ENCODE results near the gene PCSK2.
"Not testable (repeated sequence)": the region's sequence is repeated elsewhere in the genome, so short reads cannot be mapped to it uniquely, and the experiment has no call there.

The PCSK2 gene

GRCh38 chr20:17202673-17203072, 24.2 kb upstream of the PCSK2 start:
- DNase-seq (ENCODE audit: low read depth): no peak
- in situ Hi-C loops (cut with HindIII; ENCODE audit: low sequenced_read_pairs): no loop called here
- no peak overlapping the region for H3K4me3 ChIP-seq (ENCODE audit: low read depth, low read length)
- no peak for TF ChIP-seq CTCF (IDR thresholded peaks at IDR 0.05; ENCODE audit: low read depth, low read length, missing control alignments)

- DNase-seq (ENCODE audit: low read depth): no peak
- TF ChIP-seq CTCF (IDR thresholded peaks at IDR 0.05; ENCODE audit: low read depth, low read length, missing control alignments): no peak
- in situ Hi-C loops (cut with HindIII; ENCODE audit: low sequenced_read_pairs): no loop called here
- H3K4me3 ChIP-seq (ENCODE audit: low read depth, low read length): no peak overlapping the region
These were observed 21.6 kb upstream of the PCSK2 start for GRCh38 chr20:17205084-17205813.

GRCh38 chr20:17210387-17210786, 16.5 kb upstream of the PCSK2 start:
- in situ Hi-C loops (cut with HindIII; ENCODE audit: low sequenced_read_pairs): no loop called here
- no peak overlapping the region for H3K4me3 ChIP-seq (ENCODE audit: low read depth, low read length)
- TF ChIP-seq CTCF (IDR thresholded peaks at IDR 0.05; ENCODE audit: low read depth, low read length, missing control alignments): no peak
- no peak for DNase-seq (ENCODE audit: low read depth)

GRCh38 chr20:17210983-17211382, 15.9 kb upstream of the PCSK2 start:
- in situ Hi-C loops (cut with HindIII; ENCODE audit: low sequenced_read_pairs): no loop called here
- TF ChIP-seq CTCF (IDR thresholded peaks at IDR 0.05; ENCODE audit: low read depth, low read length, missing control alignments): no peak
- H3K4me3 ChIP-seq (ENCODE audit: low read depth, low read length): no peak overlapping the region
- no peak for DNase-seq (ENCODE audit: low read depth)

- in situ Hi-C loops (cut with HindIII; ENCODE audit: low sequenced_read_pairs): no loop called here
- TF ChIP-seq CTCF (IDR thresholded peaks at IDR 0.05; ENCODE audit: low read depth, low read length, missing control alignments): no peak
- no peak for DNase-seq (ENCODE audit: low read depth)
- H3K4me3 ChIP-seq (ENCODE audit: low read depth, low read length): no peak overlapping the region
These were observed 11.7 kb upstream of the PCSK2 start for GRCh38 chr20:17215167-17215566.

- H3K4me3 ChIP-seq (ENCODE audit: low read depth, low read length); DNase-seq (ENCODE audit: low read depth); in situ Hi-C loops (cut with HindIII; ENCODE audit: low sequenced_read_pairs): not testable (repeated sequence)
These were observed 7.0 kb upstream of the PCSK2 start for GRCh38 chr20:17219856-17220255.

GRCh38 chr20:17223553-17223952, 3.3 kb upstream of the PCSK2 start:
- TF ChIP-seq CTCF (IDR thresholded peaks at IDR 0.05; ENCODE audit: low read depth, low read length, missing control alignments): no peak

More at GRCh38 chr20:17223553-17223952, 3.3 kb upstream of the PCSK2 start:
- H3K4me3 ChIP-seq (ENCODE audit: low read depth, low read length): no peak overlapping the region
- in situ Hi-C loops (cut with HindIII; ENCODE audit: low sequenced_read_pairs): no loop called here
- DNase-seq (ENCODE audit: low read depth): no peak
